Transverse colon (tissue), 4 donors: ENCODE data around the gene ARMC2. TPM values are rescaled to one million over a fixed set of nuclear protein-coding genes. Genes with fewer than 3 reads are reported as not detected.

ENCODE experiments used
- DNase-seq: peaks from one replicate; pipeline ENCODE4 v3.0.0-alpha.2; 2019
- H3K27ac ChIP-seq, 4 donors: fragments of 200-600 bp; sonication (generic); 2 replicates each; pipeline ENCODE4 v1.5.1; 2016 to 2018; ENCODE audit warnings: inconsistent platforms in 4 of 4
- H3K27me3 ChIP-seq: fragments of 200-600 bp; sonication (generic); 2 replicates; pipeline ENCODE4 v1.5.1; 2017; ENCODE audit warnings: inconsistent platforms
- H3K36me3 ChIP-seq, 4 donors: fragments of 200-600 bp; sonication (generic); 2 replicates each; pipeline ENCODE4 v1.5.1; 2017 to 2019; ENCODE audit warnings: inconsistent platforms in 4 of 4
- H3K4me1 ChIP-seq, 4 donors: fragments of 200-600 bp; sonication (generic); 2 replicates each; pipeline ENCODE4 v1.5.1; 2017 to 2020; ENCODE audit warnings: inconsistent platforms in 4 of 4
- H3K4me3 ChIP-seq, 4 donors: fragments of 200-600 bp; sonication (generic); 1 replicate in 1 of 4; 2 replicates in 3 of 4; pipeline versions ENCODE4 v1.5.1 to v1.6.1; 2017 to 2019; ENCODE audit warnings: inconsistent platforms in 4 of 4
- H3K9me3 ChIP-seq, 2 donors: fragments of 200-600 bp; sonication (generic); 2 replicates each; pipeline ENCODE4 v1.5.1; 2017 to 2019; ENCODE audit warnings: inconsistent platforms in 2 of 2
- EP300 ChIP-seq: sonication (generic); formaldehyde crosslinking; IDR thresholded peaks from one replicate; pipeline ENCODE4 v1.6.1; 2017; ENCODE audit warnings: antibody characterized with exemption, low read depth
- POLR2A ChIP-seq: fragments of 450-650 bp; IDR thresholded peaks from one replicate; pipeline ENCODE4 v1.6.1; 2016; ENCODE audit warnings: antibody characterized with exemption, mild to moderate bottlenecking, moderate library complexity
- POLR2AphosphoS5 ChIP-seq, 3 donors: sonication (generic); formaldehyde crosslinking; IDR thresholded peaks; one replicate each; pipeline ENCODE4 v1.6.1; 2016; ENCODE audit warnings: antibody characterized with exemption in 3 of 3
- WGBS, 2 donors: methylation state at CpG; one replicate each; pipeline ENCODE4 v1.1.5; 2018; ENCODE audit warnings: low coverage in 1 of 2; 5-methylcytosine and 5-hydroxymethylcytosine counted together
- in situ Hi-C, 4 donors: fragments of 200-750 bp; cut with MboI; loops; one replicate each; pipeline versions ENCODE4 v1.15.0 to v1.15.1; 2017; ENCODE audit warnings: low sequenced_read_pairs in 3 of 4, low pct_ligation_motif_present in 1 of 4, low pct_unique_long_range_greater_than_20kb in 1 of 4
- intact Hi-C: fragments of 100-400 bp; cut with DNase I; formaldehyde crosslinking; loops from one replicate; pipeline ENCODE4 v1.15.1; 2023; ENCODE audit warnings: low total_unique reads
- total RNA-seq, 4 donors: library from RNA; depleted of rRNA; stranded (reverse); fragments of >200 nt; gene quantifications; one replicate each; pipeline ENCODE4 v1.1.0, GENCODE V29; 2016
- TF ChIP-seq, protein P1 (sequence below), 5 experiments: fragments of 200-600 bp in 3 of 5; fragments of 450-650 bp in 2 of 5; sonication (generic) in 3 of 5; IDR thresholded peaks; 1 replicate in 2 of 5; 2 replicates in 3 of 5; pipeline ENCODE4 v1.5.1; 2016 to 2017; ENCODE audit warnings: antibody characterized with exemption in 5 of 5, inconsistent platforms in 3 of 5, mild to moderate bottlenecking in 2 of 5, moderate library complexity in 1 of 5

The ARMC2 gene
- total RNA-seq, 4 donors from 2014 or later, result 2.0 to 7.5 (median 3.0) TPM

DNA sequence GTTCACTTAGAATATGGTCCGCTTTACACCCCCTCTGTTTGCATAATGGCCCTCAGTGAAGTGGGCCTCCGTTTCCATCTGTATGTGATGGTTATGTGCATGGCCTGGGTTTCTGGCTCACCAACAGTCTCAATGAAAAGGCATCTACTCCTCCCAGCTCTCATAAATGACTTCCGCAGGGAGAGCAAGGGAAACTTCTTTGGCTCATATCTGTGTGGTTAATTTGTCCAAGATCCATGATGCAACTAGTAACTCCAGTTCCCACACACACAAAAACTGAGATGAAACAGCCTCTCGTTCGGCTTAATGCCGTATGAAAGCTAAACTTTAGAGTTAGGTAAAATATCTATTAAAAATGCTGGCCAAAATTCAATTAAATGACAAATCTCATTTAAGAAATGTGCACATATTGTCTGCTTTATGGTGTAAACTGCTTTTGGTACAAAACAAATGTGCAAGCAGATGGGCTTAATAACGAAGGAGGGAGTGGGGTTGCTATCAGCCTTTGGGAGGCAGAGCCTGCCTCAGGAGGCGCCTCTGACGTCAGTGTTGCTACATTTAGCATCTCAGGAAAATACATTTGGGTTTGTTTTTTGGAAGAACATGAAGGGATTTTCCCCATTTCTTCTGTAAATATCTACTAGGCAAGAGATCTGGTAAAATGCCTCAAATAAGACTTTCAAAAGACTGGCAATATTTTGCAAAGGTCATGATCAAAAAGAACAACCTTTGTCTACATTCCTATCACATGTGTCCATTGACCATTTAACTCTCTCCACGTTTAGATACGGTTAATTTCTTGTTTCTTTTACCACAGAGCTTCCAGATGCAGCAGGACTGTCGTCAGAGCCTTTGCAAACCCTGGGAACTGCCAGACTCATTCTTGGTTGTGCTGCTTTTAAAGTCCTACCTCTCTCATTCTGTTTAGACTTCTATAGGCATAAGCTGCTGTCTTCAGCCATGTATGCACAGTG is 96.8 kb downstream of the ARMC2 start:
- H3K27ac ChIP-seq, result peak overlapping the region; percentile 83 to 90 (median 84)
- intact Hi-C loops, result no loop called here
- peaks cover 20 to 66% (median 44%) of the 10 kb centered on the region in 4 donors for H3K4me1 ChIP-seq
- peak; percentile 42 to 68 (median 63) for TF ChIP-seq POLR2AphosphoS5 (IDR thresholded peaks at IDR 0.05)
- TF ChIP-seq, protein P1, sequence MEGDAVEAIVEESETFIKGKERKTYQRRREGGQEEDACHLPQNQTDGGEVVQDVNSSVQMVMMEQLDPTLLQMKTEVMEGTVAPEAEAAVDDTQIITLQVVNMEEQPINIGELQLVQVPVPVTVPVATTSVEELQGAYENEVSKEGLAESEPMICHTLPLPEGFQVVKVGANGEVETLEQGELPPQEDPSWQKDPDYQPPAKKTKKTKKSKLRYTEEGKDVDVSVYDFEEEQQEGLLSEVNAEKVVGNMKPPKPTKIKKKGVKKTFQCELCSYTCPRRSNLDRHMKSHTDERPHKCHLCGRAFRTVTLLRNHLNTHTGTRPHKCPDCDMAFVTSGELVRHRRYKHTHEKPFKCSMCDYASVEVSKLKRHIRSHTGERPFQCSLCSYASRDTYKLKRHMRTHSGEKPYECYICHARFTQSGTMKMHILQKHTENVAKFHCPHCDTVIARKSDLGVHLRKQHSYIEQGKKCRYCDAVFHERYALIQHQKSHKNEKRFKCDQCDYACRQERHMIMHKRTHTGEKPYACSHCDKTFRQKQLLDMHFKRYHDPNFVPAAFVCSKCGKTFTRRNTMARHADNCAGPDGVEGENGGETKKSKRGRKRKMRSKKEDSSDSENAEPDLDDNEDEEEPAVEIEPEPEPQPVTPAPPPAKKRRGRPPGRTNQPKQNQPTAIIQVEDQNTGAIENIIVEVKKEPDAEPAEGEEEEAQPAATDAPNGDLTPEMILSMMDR (IDR thresholded peaks at IDR 0.05), result no peak
- no peak for TF ChIP-seq EP300
- TF ChIP-seq POLR2A, result no peak
- no peaks in the 10 kb centered on the region for H3K27me3 ChIP-seq
- 59 to 66% methylated on average over 10 to 12 of the region's 12 CpGs for WGBS, 2 donors
- H3K9me3 ChIP-seq, result no peaks in the 10 kb centered on the region
- no peaks in the 10 kb centered on the region for H3K36me3 ChIP-seq
- no peak overlapping the region for H3K4me3 ChIP-seq
- in situ Hi-C loops, result no loop called here
- no peak for DNase-seq

DNA sequence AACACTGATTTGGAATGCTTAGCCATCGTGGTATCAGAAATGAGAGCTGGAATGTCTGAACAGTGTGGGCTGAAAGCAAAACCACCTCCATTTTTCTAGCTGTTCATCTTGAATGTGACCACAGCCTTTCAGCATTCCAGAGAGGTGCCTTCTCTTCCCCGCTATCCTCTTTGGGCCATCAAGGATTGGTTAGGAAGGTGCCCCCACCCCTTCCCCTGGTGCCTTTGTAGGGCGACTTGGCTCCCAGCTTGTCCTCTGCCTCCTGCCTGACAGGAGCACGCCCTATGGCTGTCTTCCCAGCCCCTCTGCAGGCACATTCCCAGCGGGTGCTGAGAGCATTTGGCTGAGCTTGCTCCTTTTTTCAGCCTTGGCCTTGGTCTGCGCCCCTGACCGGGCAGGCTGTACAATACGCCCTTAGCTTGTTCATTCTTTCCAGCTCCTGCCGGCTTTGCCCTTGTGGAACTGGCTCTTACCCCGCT is 97.5 kb downstream of the ARMC2 start:
- Histone ChIP-seq H3K27ac (peak overlapping the region; percentile 83 to 90 (median 84)), H3K4me3 (no peak overlapping the region), H3K9me3 (no peaks in the 10 kb centered on the region), H3K27me3 (no peaks in the 10 kb centered on the region), H3K4me1 (peaks cover 20 to 66% (median 44%) of the 10 kb centered on the region in 4 donors), H3K36me3 (no peaks in the 10 kb centered on the region)
- DNase-seq, result peak; percentile 37
- TF ChIP-seq POLR2A, result no peak
- TF ChIP-seq POLR2AphosphoS5 (IDR thresholded peaks at IDR 0.05), result peak in 2 of 3 donors; percentile 14 to 25
- in situ Hi-C loops, result no loop called here
- WGBS, 2 donors, result 57 to 77% methylated on average over 2 to 10 of the region's 10 CpGs
- intact Hi-C loops, result no loop called here

DNA sequence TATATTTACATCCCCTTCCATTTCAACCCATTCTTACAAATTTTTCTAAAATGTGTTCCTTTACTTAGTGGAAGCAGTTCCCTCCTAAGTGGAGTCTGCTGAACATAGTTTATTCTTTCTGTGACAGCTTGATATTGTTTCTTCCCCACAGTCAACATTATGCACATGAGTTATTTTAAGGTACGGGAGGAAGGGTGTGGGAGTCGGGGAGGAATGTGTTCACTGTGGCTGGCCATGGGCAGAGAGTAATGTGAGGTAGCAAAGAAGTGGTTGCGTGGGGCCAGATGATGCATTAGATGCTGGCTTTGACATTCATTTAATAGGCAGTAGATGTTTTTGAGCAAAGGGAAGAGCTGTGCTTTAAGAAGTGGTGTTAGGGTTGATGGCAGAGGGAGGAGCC is 98.5 kb downstream of the ARMC2 start:
- no peak for DNase-seq
- WGBS, 2 donors, result 60 to 63% methylated on average over 2 to 3 of the region's 3 CpGs
- in situ Hi-C loops, result no loop called here
- TF ChIP-seq EP300 (peak; percentile 52), POLR2AphosphoS5 (IDR thresholded peaks at IDR 0.05) (peak in 2 of 3 donors; percentile 8 to 68), POLR2A (no peak)
- H3K9me3 ChIP-seq, result no peaks in the 10 kb centered on the region
- H3K27ac ChIP-seq, result peak overlapping the region; percentile 83 to 90 (median 84)
- no peaks in the 10 kb centered on the region for H3K36me3 ChIP-seq
- peaks cover 20 to 67% (median 51%) of the 10 kb centered on the region in 4 donors for H3K4me1 ChIP-seq
- no peak overlapping the region for H3K4me3 ChIP-seq
- intact Hi-C loops, result no loop called here
- H3K27me3 ChIP-seq, result no peaks in the 10 kb centered on the region

DNA sequence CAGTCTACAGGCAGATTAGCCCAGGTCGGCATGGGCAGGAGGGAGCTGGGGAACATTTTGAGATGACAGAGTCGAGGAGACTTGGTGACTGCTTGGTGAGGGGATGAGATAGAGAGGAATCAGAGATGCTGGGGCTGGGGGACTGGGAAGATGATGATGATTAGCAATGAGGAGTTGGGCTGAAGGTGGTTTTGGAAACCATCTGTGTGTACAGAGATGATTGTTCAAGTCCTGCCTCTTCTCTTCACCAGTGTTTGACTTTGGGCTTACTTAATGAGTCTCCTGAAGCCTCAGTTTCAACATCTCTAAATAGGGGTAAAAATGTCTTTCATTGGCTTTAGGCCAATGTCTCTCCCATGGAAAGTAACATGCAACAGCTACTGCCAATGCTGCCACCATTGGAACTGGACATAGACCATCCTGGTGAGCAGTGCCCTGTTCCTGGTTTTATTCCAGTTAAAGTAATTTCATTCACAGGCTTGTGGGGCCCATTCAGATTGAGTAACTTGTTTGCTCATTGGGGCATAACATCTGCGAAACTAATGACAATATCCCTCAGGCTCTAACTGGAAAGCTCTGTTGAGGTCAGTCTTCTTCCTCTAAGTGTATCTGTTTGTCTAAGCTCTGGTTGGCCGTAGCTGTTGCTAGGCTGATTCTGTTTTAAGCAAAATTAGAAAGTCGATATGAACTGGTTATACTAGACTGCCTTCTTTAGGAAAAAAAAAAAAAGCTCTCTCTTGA is 99.1 kb downstream of the ARMC2 start:
- peak overlapping the region; percentile 83 to 90 (median 84) for H3K27ac ChIP-seq
- in situ Hi-C loops, result no loop called here
- 63 to 66% methylated on average over 4 to 5 of the region's 5 CpGs for WGBS, 2 donors
- no peaks in the 10 kb centered on the region for H3K27me3 ChIP-seq
- no peak for TF ChIP-seq EP300
- TF ChIP-seq POLR2AphosphoS5 (IDR thresholded peaks at IDR 0.05), result no peak
- no peak for TF ChIP-seq POLR2A
- TF ChIP-seq, protein P1 (IDR thresholded peaks at IDR 0.05), result no peak
- peaks cover 20 to 65% (median 50%) of the 10 kb centered on the region in 4 donors for H3K4me1 ChIP-seq
- H3K36me3 ChIP-seq, result no peaks in the 10 kb centered on the region
- no peak overlapping the region for H3K4me3 ChIP-seq
- intact Hi-C loops, result no loop called here
- DNase-seq, result no peak
- no peaks in the 10 kb centered on the region for H3K9me3 ChIP-seq
